ENCODE results near the gene ZNF445.

- TF ChIP-seq CTCF (conservative IDR thresholded peaks at IDR 0.05) (no peak), EZH2 (IDR thresholded peaks at IDR 0.05; ENCODE audit: low read depth) (no peak)
These were observed 24.5 kb upstream of the ZNF445 start for GRCh38 chr3:44501971-44502370.

Data from PC-9 (cell line).